NCI-H2196 treated with DMSO at 0.1 percent for 48 hours (cell line): ENCODE results near the gene CDC42EP3.

ENCODE experiments used
- DNase-seq: peaks from one replicate; lab custom pipeline; 2025; ENCODE audit not compliant: unreplicated experiment; lab: John Stamatoyannopoulos, UW

CDC42EP3 gene

DNA sequence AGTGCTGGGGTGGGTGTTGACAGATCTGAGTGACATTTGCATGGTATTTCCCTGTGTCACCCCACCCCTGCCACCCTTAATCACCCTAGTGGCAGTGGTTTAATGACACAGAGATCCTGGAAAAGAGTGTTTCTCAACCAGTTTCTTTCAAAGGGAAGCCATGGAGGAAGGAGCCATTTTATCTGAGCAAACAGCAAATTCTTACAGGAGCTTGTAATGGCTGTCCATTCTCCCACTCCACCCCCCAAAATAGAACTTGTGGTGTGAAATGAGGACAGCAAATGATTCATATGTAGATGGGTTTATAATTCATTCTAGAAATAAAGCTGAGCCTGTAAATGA lies 51.5 kb downstream of the CDC42EP3 start:
- no peak for DNase-seq

- no peak for DNase-seq
Observed at GRCh38 chr2:37619230-37619958, 52.0 kb downstream of the CDC42EP3 start.

GRCh38 chr2:37618326-37618725 lies 53.1 kb downstream of the CDC42EP3 start:
- DNase-seq = no peak

- no peak for DNase-seq
Observed at GRCh38 chr2:37617119-37617892, 54.1 kb downstream of the CDC42EP3 start.

GRCh38 chr2:37616677-37617005 lies 54.8 kb downstream of the CDC42EP3 start:
- DNase-seq = no peak

DNA sequence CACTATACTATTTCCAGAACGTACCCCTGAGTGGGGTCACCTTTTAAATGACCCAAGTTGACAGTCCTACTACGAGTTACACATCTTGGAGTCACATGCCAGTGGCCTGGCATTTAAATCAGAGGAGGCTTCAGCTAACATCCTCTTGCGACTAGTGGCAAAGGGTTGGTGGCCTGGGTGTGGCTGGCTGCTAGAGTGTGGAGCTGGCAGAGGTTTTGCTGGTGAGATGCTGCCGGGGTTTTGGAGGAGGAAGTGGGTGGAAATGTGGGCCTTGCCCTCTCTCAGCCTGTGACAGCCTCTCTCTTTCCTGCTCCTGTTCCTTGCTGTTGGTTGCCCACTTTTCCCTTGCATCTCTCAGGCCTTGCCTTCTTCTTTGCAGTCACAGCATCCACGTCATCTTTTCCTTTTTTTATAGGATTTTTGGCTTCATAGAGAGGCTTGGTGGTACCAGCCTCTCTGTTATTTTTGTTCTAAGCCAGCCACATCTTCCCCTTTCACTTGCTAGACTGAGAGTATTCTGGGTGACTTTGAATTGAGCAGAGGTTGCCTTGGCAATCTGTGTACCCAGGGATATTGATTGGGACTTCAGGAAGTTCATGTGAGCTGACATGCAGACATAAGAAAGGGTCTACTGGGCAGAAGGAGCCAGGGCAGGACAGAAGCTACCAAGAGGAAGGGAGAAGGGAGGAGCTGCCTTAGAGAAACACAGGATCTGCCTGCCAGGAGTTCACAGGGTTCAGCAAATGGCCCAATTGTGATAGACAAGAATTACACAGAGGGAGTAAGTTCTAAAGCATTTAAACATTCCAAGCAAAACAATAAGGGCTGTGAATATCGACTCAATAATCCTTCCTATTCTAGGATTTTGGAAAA lies 55.4 kb downstream of the CDC42EP3 start:
- DNase-seq = no peak

DNA sequence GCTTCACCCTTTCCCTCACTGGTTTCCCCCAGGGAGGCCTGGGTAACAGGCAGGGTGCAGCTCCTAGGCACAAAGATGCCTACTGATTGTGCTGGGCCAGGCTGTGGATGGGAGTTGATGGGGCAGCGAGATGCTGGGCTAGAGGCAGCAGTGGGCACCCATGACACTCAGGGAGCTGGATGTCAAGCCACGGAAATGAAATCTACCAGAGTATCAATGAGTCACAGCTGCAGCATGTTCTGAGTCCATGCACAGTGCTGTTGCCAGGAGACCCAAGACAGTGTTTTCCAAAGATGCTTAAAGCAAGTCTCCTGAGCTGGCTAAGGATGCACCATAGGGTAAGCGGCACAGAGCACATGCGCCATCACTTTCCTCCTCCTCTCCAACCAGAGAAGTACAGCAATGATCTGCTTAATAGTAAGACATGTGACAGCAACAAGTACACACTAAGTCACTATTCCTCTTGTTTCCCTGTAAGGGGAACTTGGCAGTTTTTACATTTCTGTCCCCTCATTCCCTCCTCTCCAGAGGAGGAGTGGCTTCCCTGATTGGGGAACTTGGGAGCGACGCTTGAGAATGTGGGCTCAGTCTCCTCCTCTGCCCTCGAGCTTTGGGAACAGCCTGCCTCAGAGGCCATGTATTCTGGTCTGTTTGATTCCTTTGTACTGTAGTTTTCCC lies 57.2 kb downstream of the CDC42EP3 start:
- DNase-seq = no peak

DNA sequence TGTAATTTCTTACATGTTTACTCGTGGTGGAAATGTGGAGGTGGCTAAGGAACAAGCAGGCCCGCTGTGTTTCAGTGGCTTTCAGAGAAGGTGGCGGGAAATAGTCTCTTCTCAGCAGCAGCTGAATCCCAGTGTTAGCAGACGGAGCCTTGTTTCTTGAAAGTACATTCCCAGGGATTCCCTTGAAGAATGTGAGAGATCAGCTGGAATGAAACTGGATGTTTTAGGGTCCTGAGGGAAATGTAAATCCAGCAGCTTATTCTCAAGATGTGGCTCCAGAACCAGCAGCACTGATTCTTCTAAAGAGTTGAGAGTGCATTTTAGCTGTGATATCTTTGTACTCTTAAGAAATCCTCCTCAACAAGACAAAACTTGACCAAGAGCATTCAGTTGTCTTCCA lies 59.1 kb downstream of the CDC42EP3 start:
- DNase-seq = no peak

- no peak for DNase-seq
Observed at GRCh38 chr2:37610638-37611289, 60.7 kb downstream of the CDC42EP3 start.

GRCh38 chr2:37609782-37610181 lies 61.7 kb downstream of the CDC42EP3 start:
- DNase-seq = no peak

- DNase-seq = no peak
Observed at GRCh38 chr2:37604716-37605115, 66.7 kb downstream of the CDC42EP3 start.

- no peak for DNase-seq
Observed at GRCh38 chr2:37602702-37603101, 68.7 kb downstream of the CDC42EP3 start.

- no peak for DNase-seq
Observed at GRCh38 chr2:37602040-37602439, 69.4 kb downstream of the CDC42EP3 start.

- DNase-seq = no peak
Observed at GRCh38 chr2:37601569-37601968, 69.9 kb downstream of the CDC42EP3 start.

- no peak for DNase-seq
Observed at GRCh38 chr2:37600735-37601134, 70.7 kb downstream of the CDC42EP3 start.

DNA sequence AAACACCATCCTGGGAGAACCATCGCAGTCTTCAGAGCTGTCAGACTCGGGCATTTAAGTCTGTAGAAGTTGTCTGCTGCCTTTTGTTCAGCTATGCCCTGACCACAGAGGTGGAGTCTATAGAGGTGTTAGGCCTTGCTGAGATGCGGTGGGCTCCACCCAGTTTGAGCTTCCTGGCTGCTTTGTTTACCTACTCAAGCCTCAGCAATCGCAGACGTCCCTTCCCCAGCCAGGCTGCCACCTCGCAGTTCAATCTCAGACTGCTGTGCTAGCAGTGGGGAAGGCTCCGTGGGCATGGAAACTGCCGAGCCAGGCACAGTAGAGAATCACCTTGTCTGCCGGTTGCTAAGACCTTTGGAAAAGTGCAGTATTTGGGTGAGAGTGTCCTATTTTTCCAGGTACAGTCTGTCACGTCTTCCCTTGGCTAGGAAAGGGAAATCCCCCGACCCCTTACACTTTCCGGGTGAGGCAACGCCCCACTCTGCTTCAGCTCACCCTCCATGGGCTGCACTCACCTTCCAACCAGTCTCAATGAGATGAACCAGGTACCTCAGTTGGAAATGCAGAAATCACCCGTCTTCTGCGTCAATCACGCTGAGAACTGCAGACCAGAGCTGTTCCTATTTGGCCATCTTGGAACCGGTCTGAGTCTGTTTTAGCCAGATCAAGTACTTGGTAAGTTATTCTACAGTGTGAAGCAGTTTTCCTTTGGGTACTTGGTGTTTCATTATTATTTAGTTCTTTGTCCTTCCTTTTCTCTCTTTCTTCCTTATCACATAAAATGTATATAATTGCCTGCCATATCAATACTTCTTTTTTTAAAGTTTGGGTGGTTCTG lies 71.5 kb downstream of the CDC42EP3 start:
- DNase-seq = no peak

DNA sequence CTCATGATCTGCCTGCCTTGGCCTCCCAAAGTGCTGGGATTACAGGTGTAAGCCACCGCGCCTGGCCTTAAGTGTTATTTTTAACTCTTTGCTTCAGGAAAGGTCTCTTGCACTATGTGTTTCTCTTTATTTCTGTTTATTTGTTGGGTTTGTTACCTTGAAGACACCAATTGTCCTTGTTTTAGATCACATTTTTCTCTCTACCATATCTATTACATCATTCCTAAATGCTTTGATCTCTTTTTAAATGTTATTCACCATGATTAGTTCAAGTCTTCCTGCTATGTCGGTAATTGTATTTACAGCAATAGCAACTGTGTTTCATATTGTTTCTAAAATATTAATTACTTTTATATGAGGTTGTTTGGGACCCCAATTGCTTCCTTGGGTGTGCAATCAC lies 77.7 kb downstream of the CDC42EP3 start:
- DNase-seq = no peak

DNA sequence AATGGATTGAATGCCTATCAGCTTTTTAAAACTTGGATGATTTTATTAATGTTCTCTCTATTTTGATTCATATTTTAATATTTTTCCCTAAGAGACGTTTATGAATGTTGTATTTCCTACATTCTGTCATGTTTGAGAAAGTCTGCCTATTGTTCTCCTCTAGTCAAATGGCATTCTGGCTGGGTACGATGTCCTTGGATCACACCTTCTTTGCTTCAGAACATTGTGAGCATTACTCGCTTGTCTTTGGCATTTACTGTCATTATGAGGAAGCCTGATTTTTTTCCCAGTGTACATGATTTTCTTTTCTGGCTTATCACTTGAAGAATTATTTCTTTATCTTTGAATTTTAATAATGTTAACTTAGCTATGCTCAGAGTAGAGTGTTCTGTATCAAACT lies 78.4 kb downstream of the CDC42EP3 start:
- no peak for DNase-seq
